Prostate gland (tissue), 2 donors: ENCODE results near the gene TOMM40L. TPM values are rescaled to one million over a fixed set of nuclear protein-coding genes. Genes with fewer than 3 reads are reported as not detected.

Experiments
- DNase-seq: peaks from one replicate; pipeline ENCODE4 v3.0.0-alpha.2; 2019; ENCODE audit warnings: low spot score
- H3K27ac ChIP-seq, 2 donors: fragments of 200-600 bp; sonication (generic); 2 replicates each; pipeline ENCODE4 v1.5.1; 2017 to 2019
- H3K27me3 ChIP-seq: fragments of 200-600 bp; sonication (generic); replicated peaks from 2 replicates; pipeline ENCODE4 v1.5.1; 2019; ENCODE audit not compliant: insufficient read depth
- H3K36me3 ChIP-seq, 2 donors: fragments of 200-600 bp; sonication (generic); 1 replicate in 1 of 2; 2 replicates in 1 of 2; pipeline versions ENCODE4 v1.5.1 to v1.8.1; 2017 to 2019
- H3K4me1 ChIP-seq: fragments of 200-600 bp; sonication (generic); replicated peaks from 2 replicates; pipeline ENCODE4 v1.5.1; 2019
- H3K4me3 ChIP-seq, 2 donors: fragments of 200-600 bp; sonication (generic); 2 replicates each; pipeline ENCODE4 v1.5.1; 2017 to 2019
- H3K9me3 ChIP-seq: fragments of 200-600 bp; sonication (generic); 2 replicates; pipeline ENCODE4 v1.5.1; 2017
- CTCF ChIP-seq, 4 experiments: fragments of 200-600 bp in 2 of 4; fragments of 450-650 bp in 2 of 4; sonication (generic) in 2 of 4; IDR thresholded peaks; 1 replicate in 3 of 4; 2 replicates in 1 of 4; pipeline ENCODE4 v1.5.1; 2016 to 2019; ENCODE audit warnings: antibody characterized with exemption in 4 of 4, mild to moderate bottlenecking in 2 of 4, moderate library complexity in 2 of 4
- POLR2A ChIP-seq: fragments of 450-650 bp; IDR thresholded peaks from one replicate; pipeline ENCODE4 v1.6.1; 2016; ENCODE audit warnings: antibody characterized with exemption, mild to moderate bottlenecking
- POLR2AphosphoS5 ChIP-seq: sonication (generic); formaldehyde crosslinking; IDR thresholded peaks from one replicate; pipeline ENCODE4 v1.6.1; 2017; ENCODE audit warnings: antibody characterized with exemption
- WGBS: methylation state at CpG from one replicate; pipeline ENCODE4 v1.1.5; 2018; 5-methylcytosine and 5-hydroxymethylcytosine counted together
- intact Hi-C: fragments of 100-400 bp; cut with DNase I; formaldehyde crosslinking; loops from one replicate; pipeline ENCODE4 v1.14.2; 2022
- total RNA-seq, 2 donors: library from RNA; depleted of rRNA; stranded (reverse); fragments of >200 nt; gene quantifications; one replicate each; pipeline ENCODE4 v1.1.0, GENCODE V29; 2016

The TOMM40L gene
- total RNA-seq, 2 donors from 2014 or later: 7.5 to 15.6 TPM

- WGBS: 28% methylated on average over 6 of the region's 6 CpGs
- H3K9me3 ChIP-seq: no peaks in the 10 kb centered on the region
- no peak for DNase-seq
- TF ChIP-seq POLR2AphosphoS5: no peak
- no peaks in the 10 kb centered on the region for H3K4me1 ChIP-seq
- peak overlapping the region in 1 of 2 donors; percentile 26 for H3K4me3 ChIP-seq
- no peak overlapping the region for H3K27ac ChIP-seq
- H3K27me3 ChIP-seq: no peaks in the 10 kb centered on the region
- intact Hi-C loops: no loop called here
- no peaks in the 10 kb centered on the region for H3K36me3 ChIP-seq
Measured at GRCh38 chr1:161259345-161259702, 33.5 kb downstream of the TOMM40L start.

- Histone ChIP-seq H3K4me1 (no peaks in the 10 kb centered on the region), H3K9me3 (no peaks in the 10 kb centered on the region), H3K27me3 (no peaks in the 10 kb centered on the region), H3K27ac (no peak overlapping the region), H3K4me3 (no peak overlapping the region), H3K36me3 (no peaks in the 10 kb centered on the region)
- 72% methylated on average over 1 of the region's 1 CpG for WGBS
- intact Hi-C loops: no loop called here
- no peak for DNase-seq
- no peak for TF ChIP-seq CTCF (IDR thresholded peaks at IDR 0.05)
Measured at GRCh38 chr1:161259765-161260164, 33.9 kb downstream of the TOMM40L start.

- peak; percentile 12 for DNase-seq
- no peaks in the 10 kb centered on the region for H3K27me3 ChIP-seq
- TF ChIP-seq POLR2A (no peak), POLR2AphosphoS5 (no peak), CTCF (IDR thresholded peaks at IDR 0.05) (no peak)
- WGBS: 38% methylated on average over 9 of the region's 9 CpGs
- H3K36me3 ChIP-seq: no peaks in the 10 kb centered on the region
- H3K9me3 ChIP-seq: no peaks in the 10 kb centered on the region
- H3K27ac ChIP-seq: peak overlapping the region in 1 of 2 donors; percentile 8
- intact Hi-C loops: no loop called here
- no peak overlapping the region for H3K4me3 ChIP-seq
- no peaks in the 10 kb centered on the region for H3K4me1 ChIP-seq
Measured at GRCh38 chr1:161260376-161261260, 34.8 kb downstream of the TOMM40L start.

- H3K27ac ChIP-seq: no peak overlapping the region
- H3K4me1 ChIP-seq: no peaks in the 10 kb centered on the region
- no peak overlapping the region for H3K4me3 ChIP-seq
- no peak for DNase-seq
- intact Hi-C loops: no loop called here
- H3K9me3 ChIP-seq: no peaks in the 10 kb centered on the region
- WGBS: 59% methylated on average over 12 of the region's 12 CpGs
- TF ChIP-seq POLR2AphosphoS5 (no peak), CTCF (IDR thresholded peaks at IDR 0.05) (no peak), POLR2A (no peak)
- no peaks in the 10 kb centered on the region for H3K36me3 ChIP-seq
- no peaks in the 10 kb centered on the region for H3K27me3 ChIP-seq
Measured at GRCh38 chr1:161261261-161262235, 35.7 kb downstream of the TOMM40L start.

- intact Hi-C loops: no loop called here
- TF ChIP-seq POLR2A: no peak
- TF ChIP-seq POLR2AphosphoS5: no peak
- TF ChIP-seq CTCF (IDR thresholded peaks at IDR 0.05): no peak
- Histone ChIP-seq H3K27ac (no peak overlapping the region), H3K4me1 (no peaks in the 10 kb centered on the region), H3K36me3 (no peaks in the 10 kb centered on the region), H3K27me3 (no peaks in the 10 kb centered on the region), H3K4me3 (no peak overlapping the region), H3K9me3 (no peaks in the 10 kb centered on the region)
- WGBS: 87% methylated on average over 5 of the region's 5 CpGs
- DNase-seq: no peak
Measured at GRCh38 chr1:161265305-161265704, 39.4 kb downstream of the TOMM40L start.
